Kidney epithelial cell (primary cell): ENCODE data around the gene SLC34A1. TPM values are rescaled to one million over a fixed set of nuclear protein-coding genes. Genes with fewer than 3 reads are reported as not detected.

ENCODE experiments used
- DNase-seq: peaks from one replicate; pipeline ENCODE4 v3.0.0-alpha.2; 2010; ENCODE audit warnings: low read depth
- H3K27me3 ChIP-seq: 2 replicates; pipeline ENCODE4 v1.6.0; 2011; ENCODE audit warnings: low read length; ENCODE audit not compliant: control insufficient read depth, insufficient read depth
- H3K36me3 ChIP-seq: 2 replicates; pipeline ENCODE4 v1.5.1; 2011; ENCODE audit warnings: low read length; ENCODE audit not compliant: control insufficient read depth, insufficient read depth
- H3K4me3 ChIP-seq: 2 replicates; pipeline ENCODE4 v1.5.1; 2011; ENCODE audit warnings: low read depth, mild to moderate bottlenecking, control low read depth, low read length
- CTCF ChIP-seq: IDR thresholded peaks from 2 replicates; pipeline ENCODE4 v1.5.1; 2011; ENCODE audit warnings: mild to moderate bottlenecking, moderate library complexity, low read length, control low read depth, inconsistent platforms; ENCODE audit not compliant: insufficient read depth, poor library complexity, severe bottlenecking
- total RNA-seq: library from RNA; depleted of rRNA; stranded (reverse); fragments of >200 nt; gene quantifications from 2 replicates; pipeline ENCODE4 v1.2.3, GENCODE V29; 2015

Gene SLC34A1
- total RNA-seq, 1 donor from 2014 or later, result not detected

GRCh38 chr5:177433658-177434217, 49.5 kb downstream of the SLC34A1 start:
- no peak for TF ChIP-seq CTCF
- Histone ChIP-seq H3K27me3 (no peaks in the 10 kb centered on the region), H3K36me3 (peaks cover 6% of the 10 kb centered on the region), H3K4me3 (no peak overlapping the region)
- DNase-seq, result no peak

- peaks cover 6% of the 10 kb centered on the region for H3K36me3 ChIP-seq
- no peak overlapping the region for H3K4me3 ChIP-seq
- DNase-seq, result no peak
- no peak for TF ChIP-seq CTCF
- no peaks in the 10 kb centered on the region for H3K27me3 ChIP-seq
These were observed 50.2 kb downstream of the SLC34A1 start for GRCh38 chr5:177434437-177434836.

GRCh38 chr5:177434942-177435738, 50.9 kb downstream of the SLC34A1 start:
- H3K27me3 ChIP-seq, result no peaks in the 10 kb centered on the region
- peaks cover 6% of the 10 kb centered on the region for H3K36me3 ChIP-seq
- H3K4me3 ChIP-seq, result no peak overlapping the region
- no peak for TF ChIP-seq CTCF
- DNase-seq, result no peak

GRCh38 chr5:177435847-177436536, 51.8 kb downstream of the SLC34A1 start:
- no peak for TF ChIP-seq CTCF
- no peak for DNase-seq
- Histone ChIP-seq H3K27me3 (no peaks in the 10 kb centered on the region), H3K4me3 (no peak overlapping the region), H3K36me3 (peaks cover 5% of the 10 kb centered on the region)

GRCh38 chr5:177437623-177438022, 53.4 kb downstream of the SLC34A1 start:
- H3K4me3 ChIP-seq, result no peak overlapping the region
- no peaks in the 10 kb centered on the region for H3K27me3 ChIP-seq
- peaks cover 1% of the 10 kb centered on the region for H3K36me3 ChIP-seq
- TF ChIP-seq CTCF, result no peak
- DNase-seq, result no peak
